NCI-H187 (cell line): ENCODE measurements around the gene OPHN1.

Experiments used
- DNase-seq, 2 experiments: peaks; one replicate each; lab custom pipeline; 2025; lab: John Stamatoyannopoulos, UW

The OPHN1 gene

DNA sequence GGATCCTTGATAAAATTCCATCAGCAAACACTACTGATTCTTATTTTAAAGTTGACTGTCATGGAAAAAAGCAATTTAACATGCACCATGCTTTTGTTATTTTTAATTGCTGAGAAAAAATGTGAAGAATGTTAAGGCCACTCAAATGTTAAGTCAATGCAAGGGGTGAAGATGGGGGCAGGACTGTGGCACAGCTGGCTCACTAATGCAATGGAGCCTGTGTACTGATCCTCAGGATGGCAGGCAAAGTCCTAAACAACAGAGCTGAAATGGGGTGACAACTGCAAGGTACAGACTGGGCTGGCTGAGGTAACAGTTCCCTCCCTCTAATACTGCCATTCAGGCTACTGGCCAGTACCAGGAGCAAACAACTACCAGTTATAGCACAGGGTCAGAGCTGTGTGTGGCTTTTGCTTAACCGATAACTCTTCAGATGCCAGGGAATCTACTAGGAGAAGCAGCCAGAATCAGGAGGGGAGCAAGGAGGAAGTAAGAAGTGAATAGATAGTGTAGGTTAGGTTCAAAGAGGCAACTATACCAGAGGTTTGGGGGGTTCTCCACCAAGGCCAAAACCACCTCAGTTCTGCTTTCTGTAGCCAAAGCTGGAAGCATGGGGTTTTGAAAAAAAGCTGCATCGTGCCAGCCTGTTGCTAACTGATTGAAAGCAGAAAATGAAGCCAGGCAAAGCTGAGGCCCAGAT lies 372.6 kb downstream of the OPHN1 start:
- DNase-seq = no peak

- no peak for DNase-seq
Observed at GRCh38 chrX:68059469-68059868, 373.8 kb downstream of the OPHN1 start.

- DNase-seq = no peak
Observed at GRCh38 chrX:68049466-68049865, 383.8 kb downstream of the OPHN1 start.

DNA sequence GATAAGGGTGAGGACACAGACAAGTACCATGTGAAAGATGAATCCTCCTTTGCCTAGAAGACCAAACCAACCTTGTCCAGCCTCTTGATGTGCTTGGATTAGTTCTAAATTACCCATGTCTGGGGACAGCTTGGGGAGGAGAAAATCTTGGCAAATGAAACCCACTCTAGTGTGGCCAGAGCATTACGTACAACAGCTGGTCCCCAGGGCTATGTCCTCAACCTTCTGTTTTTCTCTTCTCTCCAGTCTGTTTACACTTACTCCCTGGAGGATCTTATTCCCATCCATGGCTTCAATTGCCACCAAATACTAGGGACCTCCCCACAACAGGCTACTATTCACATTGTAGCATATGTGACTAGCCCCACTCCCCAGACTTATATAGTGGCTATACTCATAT lies 384.5 kb downstream of the OPHN1 start:
- peak in 1 of 2 experiments; percentile 24 for DNase-seq

- DNase-seq = peak; percentile 16 to 21
Observed at GRCh38 chrX:68045008-68045577, 388.2 kb downstream of the OPHN1 start.

DNA sequence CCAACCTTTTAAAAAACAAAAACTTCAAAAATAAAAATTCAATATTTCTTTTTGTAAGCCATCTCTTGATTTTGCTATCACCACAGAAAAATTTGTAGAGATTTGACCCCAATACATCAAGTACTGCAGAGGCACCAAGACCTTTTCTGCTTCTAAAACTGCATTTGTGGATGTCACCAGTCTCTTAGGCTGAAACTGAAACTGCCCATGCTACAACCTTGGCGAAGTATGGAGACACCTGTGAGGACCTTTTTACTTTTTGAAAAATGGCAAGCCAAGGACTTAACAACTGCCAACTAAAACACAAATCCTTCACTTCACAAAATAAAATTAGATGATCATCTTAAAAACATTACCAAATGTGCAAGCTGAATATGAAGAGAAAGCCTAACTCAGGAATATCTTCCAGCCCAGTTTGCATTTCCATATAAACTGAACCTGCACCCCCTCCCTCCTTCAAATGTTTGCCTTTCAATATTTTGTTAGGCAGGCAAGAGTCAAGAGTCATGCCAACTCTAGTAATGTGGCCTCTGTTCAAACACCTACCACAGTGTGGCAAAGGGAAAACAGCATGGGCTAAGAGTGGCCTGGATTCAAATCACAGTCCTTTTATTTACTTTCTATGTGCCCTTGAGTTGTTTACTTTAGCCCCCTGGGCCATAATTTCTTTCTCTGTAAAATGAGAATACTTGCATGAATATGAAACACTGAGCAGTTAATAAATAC lies 389.4 kb downstream of the OPHN1 start:
- no peak for DNase-seq

DNA sequence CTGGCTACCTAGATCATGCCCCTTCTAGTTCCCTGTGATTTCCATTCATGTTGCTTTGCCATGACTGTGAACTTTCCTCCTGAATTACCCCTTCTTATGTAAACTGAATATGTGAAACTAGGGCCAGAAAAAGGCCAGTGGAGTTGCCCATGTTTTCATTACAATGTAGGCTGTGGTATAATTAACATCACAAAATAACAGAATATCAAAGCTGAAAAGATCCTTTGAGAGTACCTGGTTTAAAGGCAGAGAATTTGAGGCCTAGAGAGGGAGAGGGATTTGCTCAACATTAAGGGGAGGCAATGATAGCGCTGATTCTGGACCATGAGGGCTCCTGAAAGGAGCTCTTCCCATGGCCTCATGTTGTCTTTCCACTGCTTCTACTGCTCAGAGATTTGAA lies 392.2 kb downstream of the OPHN1 start:
- DNase-seq = no peak

GRCh38 chrX:68018248-68019203 lies 414.8 kb downstream of the OPHN1 start:
- no peak for DNase-seq

GRCh38 chrX:67998540-67998939 lies 434.8 kb downstream of the OPHN1 start:
- DNase-seq = no peak
